T-helper 1 cell (primary cell): Measurements from ENCODE around the gene AMN.

Experiments
- DNase-seq, 5 donors: peaks; one replicate each; pipeline ENCODE4 v3.0.0-alpha.2; 2012 to 2020

AMN gene

DNA sequence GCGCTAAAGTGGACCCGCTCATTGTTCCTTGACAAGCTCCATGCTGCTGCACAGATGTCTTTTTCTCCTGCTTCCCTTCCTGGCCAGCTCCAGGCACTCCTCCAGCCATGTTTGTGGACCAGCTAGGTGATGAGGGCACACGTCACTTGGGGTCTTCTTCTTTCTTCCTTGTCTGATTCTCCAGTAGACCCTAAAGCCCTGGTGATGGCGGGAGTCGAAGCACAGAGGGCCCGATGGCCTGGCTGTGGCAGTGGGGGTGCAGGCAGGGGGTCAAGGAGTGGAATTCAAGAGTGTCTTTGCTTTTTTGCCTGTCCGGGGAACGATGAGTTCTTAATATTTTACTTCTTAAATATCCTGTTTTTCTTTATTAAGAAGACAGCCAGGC lies 23.0 kb upstream of the AMN start:
- DNase-seq, result no peak

DNA sequence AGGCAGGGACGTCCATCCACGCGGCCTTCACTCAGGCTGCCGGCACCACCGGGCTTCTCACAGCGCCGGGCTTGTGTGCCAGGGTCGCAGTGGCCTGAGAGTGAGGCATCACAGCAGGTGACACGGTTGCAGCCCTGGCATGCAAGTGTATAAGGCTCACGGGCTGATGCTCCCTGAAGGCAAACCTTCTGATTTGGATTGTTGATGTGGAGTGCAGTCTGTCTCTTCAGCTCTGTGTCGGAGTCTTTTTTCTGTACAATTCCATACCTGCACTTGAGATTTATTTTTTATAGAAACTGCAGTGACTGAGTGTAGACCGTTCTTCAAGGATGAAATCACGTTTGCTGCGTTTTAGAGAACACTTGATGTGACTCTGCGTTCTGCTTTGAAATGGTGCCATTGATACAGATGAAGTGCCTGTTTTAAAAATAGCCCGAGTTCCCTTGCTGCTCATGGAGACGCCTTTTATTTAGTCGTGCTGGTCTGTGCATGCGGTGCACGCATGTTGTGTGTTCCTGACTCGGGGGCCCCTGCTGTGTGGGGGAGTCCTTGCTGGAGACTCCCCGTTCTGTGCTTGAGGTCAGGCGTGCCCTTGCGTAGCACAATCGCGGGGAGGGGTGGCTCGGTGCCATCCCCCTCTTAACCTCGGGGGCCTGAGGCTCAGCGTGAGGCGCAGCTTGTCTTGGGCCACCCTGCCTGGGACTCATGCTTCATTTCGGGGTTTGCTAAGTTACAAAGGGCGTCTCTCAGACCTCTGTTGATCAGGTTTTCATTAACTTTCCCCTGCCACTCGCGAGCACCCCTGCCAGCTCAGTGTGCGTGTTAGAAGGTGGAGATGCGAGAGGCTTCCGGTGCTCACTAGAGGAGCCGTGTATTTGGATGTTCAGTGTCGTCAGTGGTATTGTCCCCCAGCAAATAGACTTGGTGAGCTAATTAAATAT lies 21.6 kb upstream of the AMN start:
- no peak for DNase-seq

DNA sequence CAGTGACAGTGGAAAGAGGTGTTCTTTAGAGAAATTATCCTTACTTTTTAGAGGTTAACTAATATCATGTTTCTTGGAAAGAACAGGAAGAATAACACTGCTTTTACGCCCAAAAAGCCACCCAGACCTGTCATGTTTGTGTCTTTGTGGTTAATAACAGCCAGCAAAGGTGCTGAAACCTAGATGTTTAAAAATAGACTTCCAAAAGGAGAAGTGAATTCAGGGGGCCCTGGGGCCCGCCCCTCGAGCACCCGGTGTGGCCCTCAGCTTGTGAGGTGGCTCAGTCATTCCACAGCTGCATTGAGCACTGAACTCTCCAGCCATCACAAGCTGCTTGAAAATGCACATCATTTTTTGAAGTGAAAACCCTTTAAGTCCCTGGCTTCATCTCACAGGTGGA lies 20.8 kb upstream of the AMN start:
- no peak for DNase-seq

DNA sequence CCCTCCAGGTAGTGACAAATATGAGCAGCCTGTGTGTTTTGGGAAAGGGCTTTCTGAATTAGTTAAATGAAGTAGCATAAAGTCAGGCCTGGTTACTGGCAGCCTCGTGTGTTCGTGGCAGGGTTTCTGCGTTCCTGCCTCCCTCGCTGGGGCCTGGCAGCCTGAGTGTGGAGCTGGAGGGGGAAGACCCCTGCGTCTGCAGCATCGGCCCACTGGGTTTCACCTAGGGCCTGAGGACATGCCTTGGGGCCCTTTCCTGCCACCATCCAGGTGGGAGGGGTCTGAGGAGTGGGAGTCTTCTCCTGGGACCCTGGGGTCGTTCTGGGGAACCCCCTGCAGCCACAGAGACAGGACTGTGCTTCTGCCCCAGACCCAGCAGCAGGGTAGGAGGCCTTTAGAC lies 20.4 kb upstream of the AMN start:
- DNase-seq, result no peak

DNA sequence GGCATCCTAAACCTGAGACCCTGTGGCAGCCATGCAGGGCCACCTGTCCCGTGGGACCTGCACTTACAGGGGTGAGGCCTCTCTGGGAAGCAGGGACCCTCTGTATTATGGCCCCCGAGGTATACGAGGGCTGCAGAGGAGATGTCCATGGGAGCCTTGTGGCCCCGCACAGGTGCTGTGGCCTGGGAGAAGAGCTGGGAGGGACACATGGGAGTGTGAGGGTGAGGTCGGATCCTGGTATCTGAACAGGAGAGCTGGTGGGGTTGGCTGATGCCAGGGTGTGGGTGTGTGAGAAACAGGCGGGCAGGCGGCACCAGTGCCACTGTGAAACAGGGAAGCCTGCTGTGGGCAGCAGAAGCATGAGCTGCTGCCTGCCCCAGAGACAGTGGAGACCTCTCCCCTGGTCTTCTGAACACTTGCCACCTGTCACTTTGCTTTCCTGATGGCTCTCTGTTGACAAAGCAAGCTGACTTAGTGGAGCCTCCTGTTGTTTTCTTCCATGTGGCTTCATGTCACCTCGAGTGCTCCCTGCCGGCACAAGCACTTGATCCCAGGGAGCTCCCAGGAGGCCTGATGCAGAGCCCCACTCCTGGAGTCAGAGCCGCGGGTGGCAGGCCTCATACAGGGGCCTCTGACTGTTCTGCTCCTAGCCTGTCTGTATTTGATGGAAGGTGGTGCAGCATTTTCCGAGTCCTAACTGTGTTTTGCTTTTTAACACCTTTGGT lies 19.8 kb upstream of the AMN start:
- DNase-seq, result no peak

DNA sequence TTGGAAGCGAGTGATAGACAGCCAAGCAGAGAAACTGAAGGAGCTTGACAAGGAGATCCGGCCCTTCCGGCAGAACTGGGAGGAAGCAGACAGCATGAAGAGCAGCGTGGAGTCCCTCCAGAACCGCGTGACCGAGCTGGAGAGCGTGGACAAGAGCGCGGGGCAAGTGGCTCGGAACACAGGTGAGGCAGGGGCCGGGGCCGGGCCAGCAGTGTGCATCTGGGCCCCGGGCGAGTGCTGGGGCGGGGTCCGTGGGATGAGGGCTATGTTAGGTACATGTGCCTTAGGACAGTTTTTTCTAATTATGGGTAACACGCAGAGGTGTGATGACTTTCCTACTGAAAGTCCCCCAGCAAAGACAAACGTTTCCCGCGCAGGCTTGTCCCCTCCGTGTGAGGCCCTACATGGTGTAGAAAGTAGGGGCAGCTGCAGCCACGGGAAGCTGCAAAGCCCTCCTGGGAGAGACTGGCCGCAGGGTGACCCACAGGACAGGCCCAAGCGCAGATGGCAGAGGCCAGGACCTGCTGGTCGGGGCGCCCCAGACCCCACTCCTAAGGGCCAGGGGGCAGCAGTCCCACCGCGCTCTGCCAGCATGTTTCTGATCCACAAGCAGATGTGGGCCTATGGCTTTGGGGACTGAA lies 19.1 kb upstream of the AMN start:
- no peak for DNase-seq

DNA sequence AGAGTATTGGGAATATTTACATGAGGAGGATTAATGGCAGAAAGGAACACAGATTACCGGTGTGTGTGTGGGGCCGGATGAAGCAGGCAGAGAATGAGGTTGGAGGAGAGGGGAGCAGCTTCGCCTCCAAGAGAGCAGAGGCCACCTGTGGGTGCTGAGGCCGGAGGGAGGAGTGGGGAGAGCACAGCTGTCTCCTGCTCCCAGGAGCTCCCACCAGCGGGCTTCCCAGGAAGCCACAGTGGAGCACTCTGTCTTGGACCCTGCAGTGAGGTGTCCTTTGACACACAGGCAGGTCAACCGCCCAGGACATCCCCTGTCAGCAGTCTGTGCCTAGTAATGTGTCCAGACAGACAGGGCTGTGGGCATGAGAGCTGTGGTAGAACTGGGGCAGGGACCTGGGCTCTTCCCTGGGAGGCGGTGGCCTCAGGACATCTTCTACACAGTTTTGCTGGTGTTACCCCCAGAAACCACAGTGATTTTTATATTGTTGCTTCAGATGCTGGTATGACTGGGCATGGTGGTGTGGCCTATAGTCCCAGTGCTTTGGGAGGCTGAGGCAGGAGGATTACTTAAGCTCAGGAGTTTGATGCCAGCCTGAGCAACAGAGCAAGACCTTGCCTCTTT lies 18.5 kb upstream of the AMN start:
- no peak for DNase-seq

DNA sequence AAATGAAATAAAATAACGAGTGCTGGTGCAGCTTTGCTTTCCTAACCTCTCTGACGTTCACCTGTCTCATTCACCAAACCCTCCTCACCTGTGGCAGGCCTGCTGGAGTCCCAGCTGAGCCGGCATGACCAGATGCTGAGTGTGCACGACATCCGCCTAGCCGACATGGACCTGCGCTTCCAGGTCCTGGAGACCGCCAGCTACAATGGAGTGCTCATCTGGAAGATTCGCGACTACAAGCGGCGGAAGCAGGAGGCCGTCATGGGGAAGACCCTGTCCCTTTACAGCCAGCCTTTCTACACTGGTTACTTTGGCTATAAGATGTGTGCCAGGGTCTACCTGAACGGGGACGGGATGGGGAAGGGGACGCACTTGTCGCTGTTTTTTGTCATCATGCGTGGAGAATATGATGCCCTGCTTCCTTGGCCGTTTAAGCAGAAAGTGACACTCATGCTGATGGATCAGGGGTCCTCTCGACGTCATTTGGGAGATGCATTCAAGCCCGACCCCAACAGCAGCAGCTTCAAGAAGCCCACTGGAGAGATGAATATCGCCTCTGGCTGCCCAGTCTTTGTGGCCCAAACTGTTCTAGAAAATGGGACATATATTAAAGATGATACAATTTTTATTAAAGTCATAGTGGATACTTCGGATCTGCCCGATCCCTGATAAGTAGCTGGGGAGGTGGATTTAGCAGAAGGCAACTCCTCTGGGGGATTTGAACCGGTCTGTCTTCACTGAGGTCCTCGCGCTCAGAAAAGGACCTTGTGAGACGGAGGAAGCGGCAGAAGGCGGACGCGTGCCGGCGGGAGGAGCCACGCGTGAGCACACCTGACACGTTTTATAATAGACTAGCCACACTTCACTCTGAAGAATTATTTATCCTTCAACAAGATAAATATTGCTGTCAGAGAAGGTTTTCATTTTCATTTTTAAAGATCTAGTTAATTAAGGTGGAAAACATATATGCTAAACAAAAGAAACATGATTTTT lies 17.1 kb upstream of the AMN start:
- DNase-seq, result no peak

DNA sequence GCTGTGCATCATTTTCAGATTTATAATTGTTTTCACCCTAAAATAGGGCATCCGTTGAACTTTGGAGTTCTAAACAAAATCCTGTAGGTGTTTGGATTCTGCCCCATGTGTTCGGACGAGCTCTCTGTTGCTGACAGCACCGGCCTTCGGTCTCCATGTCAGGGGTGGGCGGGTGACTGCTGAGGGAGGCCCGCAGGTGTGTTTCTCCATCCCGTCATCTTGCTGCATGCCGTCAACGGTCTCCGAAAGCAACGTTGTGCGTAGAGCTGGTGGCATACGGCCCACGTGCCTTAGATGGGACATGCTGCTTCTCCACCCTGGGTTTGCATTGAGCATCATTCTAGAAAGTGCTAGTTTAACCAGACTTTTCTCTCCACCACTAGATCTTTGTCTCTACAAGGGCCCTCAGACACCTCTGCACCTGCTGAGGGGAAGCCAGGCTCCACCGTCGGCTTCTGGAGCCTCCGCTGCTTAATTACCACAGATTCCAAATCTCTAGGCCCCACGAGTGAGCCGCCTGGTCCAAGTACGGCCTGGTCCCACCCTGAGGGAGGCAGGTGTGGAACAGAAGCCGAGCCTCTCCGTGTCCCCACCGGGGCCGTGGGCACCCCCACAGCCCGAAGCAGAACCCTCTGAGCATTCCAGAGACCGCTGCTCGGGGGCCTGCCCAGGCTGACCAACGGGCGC lies 15.7 kb upstream of the AMN start:
- DNase-seq, result no peak

DNA sequence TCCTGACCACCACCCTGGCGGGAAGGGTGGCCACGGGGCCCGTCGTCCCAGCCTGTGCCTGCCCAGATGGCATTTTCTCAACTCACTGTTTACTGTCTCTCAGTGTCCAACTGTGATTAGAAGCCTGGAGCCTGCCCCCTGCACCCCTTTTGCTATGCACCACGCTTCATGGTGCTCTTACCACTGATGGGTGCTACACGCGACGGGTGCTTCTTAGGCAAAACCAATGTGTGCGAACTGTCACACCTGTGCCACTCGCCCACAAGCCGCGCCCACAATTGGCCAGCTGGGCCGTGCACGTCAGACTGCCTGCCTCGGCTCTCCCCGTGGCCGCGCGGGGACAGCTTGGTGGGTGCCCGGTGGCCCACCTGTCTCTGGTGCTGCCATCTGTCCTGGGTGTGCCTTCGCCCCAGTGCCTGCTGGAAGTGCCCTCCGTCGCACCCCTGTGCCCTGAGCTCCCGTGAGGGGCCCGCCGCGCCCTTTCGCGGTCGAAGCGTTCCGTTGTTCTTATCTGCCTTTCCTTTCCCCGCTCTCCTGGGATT lies 15.1 kb upstream of the AMN start:
- no peak for DNase-seq

DNA sequence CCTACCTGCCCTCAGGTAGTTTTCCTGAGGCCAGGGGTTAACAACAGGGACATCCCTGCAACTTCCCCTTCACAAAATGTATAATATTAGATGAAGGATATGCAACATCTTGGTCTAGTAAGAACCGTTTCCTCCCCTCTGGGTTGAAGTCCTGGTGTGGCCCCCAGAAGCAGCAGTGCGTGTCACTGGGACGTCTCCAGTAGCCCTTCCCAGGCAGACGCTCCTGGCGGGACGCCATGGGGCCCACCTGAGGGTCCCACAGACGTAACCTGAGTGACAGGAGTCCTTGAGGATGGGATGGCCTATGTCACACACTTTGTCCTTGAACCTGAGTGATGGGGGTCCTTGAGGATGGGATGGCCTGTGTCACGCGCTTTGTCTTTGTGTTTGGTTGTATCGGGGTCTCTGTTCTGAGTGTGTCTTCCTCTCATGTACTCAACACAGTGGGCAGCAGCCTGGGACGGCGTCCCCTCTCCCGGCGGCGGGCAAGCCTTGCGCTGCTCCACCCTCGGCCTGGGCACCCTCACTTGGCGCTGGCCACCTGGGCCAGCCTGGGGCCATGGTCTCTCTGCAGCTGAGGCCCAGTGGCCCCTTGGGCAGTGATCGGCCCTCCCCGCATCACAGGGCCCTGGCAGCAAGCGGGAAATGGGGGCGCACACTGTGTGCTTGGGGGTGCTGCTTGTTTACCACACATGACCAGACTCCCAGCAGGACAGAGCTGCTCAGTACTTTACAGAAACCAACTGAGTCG lies 14.3 kb upstream of the AMN start:
- DNase-seq, result no peak

DNA sequence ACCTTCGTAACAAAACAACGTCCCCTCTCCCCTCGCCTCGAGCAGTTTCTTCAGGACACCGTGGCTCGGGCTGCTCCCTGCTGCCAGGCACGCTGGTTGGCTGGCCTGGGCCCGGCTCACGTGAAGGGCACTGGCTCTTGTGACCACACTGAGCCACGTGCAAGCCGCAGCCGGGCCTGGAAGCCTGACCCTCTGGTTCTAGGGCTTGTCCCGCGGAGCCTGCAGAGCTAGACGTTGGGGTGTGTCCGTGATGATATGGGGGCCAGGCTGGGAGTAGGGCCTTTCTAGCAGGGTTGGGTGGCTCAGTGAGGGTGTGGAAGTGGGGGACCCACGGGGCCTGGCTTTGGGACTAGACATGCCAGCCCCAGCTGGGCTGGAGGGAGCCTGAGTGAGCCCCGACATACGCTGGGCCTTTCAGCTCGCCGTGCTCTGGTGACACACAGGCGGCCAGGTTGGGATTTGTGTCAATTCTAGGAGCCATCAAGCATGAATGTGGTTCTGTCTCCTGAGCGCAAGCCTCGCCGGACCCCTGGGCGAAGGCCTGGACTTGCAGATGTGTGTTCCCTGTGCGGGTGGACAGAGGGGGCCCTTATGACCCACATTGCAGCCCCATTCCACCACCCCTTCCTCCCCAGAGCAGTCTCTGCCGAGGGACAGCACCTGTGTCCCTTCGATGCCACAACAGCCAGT lies 13.6 kb upstream of the AMN start:
- no peak for DNase-seq

DNA sequence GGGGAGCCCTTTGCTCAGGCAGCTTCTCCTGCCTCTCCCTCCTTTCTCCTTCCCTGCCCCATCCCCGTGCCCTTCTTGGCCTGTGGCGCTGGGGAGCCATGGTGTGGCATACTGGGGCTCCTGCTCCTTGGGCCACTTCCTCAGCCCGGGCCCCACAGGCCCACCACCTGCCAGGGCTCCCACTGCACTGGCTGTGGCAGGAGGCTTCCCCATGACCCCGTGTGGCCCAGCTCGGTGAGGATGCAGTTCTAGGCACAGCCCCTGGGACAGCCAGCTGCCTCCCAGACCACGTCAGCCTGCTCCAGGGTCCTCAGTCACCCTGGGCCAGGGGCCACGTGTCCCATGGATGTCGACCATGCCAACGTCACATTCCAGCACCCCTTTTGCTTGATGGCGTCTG lies 13.0 kb upstream of the AMN start:
- no peak for DNase-seq

DNA sequence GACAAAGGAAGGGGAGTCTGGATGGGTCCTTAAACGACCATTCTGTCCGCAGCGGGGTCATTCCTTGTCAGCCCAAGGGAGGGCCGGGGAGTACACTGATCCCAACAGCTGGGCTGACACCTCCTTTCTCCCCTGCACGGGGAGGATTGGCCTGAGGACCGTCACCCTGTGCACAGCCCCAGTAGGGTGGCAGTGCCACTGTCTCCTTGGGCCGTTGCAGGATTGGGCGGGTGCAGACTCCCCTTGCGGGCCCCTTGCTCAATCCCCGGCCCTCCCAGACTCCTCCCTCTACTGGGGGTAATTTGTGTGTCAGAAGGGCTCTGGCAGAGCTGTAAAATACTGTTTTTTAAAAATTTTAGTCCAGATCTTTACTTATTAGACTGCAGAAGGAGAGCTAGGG lies 12.6 kb upstream of the AMN start:
- no peak for DNase-seq

DNA sequence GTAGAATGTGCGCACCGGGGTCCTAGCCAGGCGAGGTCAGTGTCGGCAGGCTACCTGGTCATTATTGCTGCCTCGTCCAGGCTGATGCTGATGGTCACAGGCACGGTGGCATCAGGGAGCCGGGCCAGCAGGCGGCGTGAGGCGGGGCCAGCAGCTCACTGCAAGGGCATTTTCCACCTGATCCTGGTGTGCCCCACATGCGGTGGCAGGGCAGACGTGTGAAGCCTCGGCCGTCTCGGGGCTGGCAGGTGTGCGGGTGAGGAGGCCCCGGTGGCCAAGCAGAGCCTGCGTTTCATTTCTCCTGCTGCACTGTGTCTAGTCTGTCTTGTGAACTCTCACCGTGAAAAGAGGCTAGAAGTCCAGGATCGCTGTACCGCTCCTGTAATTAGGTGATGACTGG lies 12.0 kb upstream of the AMN start:
- DNase-seq, result no peak

DNA sequence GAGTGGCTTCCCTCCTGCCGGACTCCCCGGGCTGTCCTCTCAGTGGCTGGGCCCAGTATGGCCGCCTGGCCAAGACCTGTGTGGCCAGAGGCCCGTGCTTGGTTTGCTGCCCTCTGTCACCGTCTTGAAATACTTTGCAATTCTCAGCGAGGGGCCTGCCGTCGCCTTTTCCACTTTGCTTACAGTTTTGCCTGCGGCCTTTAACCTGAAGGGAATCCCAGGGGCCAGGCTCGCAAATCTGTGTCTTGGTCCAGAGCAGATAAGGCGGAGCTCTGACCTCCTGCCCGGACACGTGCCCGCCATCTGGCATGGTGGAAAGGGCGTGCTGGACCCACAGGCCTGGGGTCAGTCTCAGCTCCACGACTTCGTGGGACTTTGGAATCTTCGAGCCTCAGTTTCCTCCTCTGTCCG lies 10.9 kb upstream of the AMN start:
- DNase-seq, result no peak

DNA sequence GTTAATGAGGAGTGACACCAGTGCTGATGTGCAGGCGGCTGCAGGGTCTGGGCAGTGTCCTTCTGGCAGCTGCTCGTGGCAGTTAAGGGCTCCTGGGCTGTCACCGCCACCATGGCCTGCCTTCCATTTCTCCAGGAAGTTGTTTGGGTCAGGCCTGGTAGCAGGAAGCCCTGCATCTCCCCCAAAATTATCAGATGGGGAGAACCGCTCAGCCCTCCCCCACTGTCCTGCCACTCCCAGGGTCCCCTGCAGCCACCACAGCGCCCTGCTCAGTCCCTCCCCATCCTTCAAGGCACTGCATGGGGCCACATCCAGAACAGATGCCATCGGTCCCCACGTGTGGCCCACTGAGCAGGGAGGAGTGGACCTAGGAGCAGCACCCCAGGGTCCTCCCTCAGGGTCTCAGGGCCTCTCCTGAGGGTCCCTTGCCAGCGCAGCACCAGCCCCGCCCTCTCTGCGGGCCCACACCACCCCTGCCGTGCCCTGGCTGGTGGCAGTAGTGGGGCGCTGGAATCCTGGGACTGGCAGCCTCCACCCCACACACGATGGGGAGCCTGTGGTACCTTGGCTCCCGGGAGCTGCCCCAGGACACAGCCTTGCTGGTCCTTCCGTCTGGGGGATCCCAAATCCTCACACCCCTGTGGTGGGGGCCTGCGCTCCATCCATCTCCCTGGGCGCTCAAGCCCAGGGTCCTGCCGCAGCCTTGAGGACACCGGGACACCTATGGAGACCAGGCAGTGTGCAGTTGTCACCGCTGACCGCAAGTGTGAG lies 10.3 kb upstream of the AMN start:
- DNase-seq, result no peak

DNA sequence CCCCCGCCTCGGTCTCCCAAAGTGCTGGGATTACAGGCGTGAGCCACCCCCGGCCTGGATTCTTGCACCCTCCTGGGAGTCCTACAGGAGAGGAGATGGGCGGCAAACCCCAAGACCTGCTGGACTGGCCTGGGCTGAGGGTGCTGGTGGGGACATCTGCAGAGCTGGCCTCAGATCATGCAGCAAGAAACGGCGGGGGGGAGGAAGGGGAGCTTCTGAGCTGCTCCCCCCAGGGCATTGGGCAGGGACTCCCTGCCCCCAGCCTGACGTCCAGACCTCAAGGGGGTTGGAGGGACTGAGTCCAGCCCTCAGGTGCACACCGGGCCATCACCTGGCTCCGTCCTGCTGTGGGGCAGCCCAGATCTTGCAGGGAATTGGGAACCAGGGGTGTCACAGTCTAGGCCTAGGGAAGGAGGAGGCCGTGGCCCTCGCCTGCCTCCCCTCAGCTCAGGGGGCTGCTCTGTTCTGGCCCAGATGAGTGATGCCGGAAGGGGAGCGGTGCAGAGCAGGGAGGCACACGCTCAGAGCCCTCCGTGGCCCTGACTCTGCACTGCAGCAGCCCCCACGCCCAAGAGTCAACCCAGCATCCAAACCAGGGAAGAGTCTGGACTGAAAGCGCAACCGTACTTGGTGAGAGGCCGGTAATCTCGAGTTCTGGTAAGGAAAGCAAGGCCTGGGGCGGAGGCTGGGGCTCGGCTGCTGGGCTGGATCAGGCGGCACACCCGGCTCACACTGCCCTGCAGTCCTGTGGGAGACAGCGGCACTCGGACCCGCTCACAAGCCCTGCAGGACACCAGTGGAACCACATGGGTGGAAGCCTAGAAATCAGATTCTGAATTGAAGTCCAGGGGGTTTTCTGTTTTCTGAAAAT lies 8.9 kb upstream of the AMN start:
- no peak for DNase-seq
